IMR-90 (cell line): ENCODE measurements around the gene ZNF621. TPM values are rescaled to one million over a fixed set of nuclear protein-coding genes. Genes with fewer than 3 reads are reported as not detected.

Experiments used
- ATAC-seq: fragments of 200-7000 bp; cut with Tn5 transposase; 2 replicates; pipeline ENCODE4 v1.9.1; 2020; ENCODE audit warnings: low read depth, mild to moderate bottlenecking, moderate library complexity
- BruUV-seq: library from RNA; stranded (reverse); fragments of 400-500 nt; replicated peaks from 2 replicates; lab custom pipeline; 2021; lab: Mats Ljungman, UMichigan
- CTCF ChIA-PET: fragments of 300-600 bp; formaldehyde crosslinking; extraction: SDS; loops from one replicate; lab custom pipeline; 2021; ENCODE audit warnings: antibody characterized with exemption; lab: Yijun Ruan, JAX
- POLR2A ChIA-PET: fragments of 300-600 bp; sonication (Branson Sonifier 250); formaldehyde crosslinking; loops from one replicate; lab custom pipeline; 2022; ENCODE audit warnings: antibody characterized with exemption; ENCODE audit not compliant: unreplicated experiment; lab: Charles Lee
- DNase-seq: peaks from one replicate; pipeline ENCODE4 v3.0.0; 2013
- H2AFZ ChIP-seq: replicated peaks from 2 replicates; pipeline ENCODE3; 2013; ENCODE audit warnings: low read length, mild to moderate bottlenecking; ENCODE audit not compliant: poor library complexity
- H2AK5ac ChIP-seq: 2 replicates; pipeline ENCODE4 v1.6.1; 2013; ENCODE audit warnings: low read depth, low read length, inconsistent platforms
- H2AK9ac ChIP-seq: replicated peaks from 2 replicates; pipeline ENCODE3; 2013; ENCODE audit warnings: mild to moderate bottlenecking, low read depth, low read length, moderate library complexity; ENCODE audit not compliant: poor library complexity
- H2BK120ac ChIP-seq: 2 replicates; pipeline ENCODE4 v1.6.1; 2013; ENCODE audit warnings: low read depth, low read length, inconsistent platforms
- H2BK15ac ChIP-seq: 3 replicates; pipeline ENCODE4 v1.6.1; 2013; ENCODE audit warnings: low read depth, low read length, inconsistent platforms
- H2BK20ac ChIP-seq: 2 replicates; pipeline ENCODE4 v1.6.1; 2013; ENCODE audit warnings: low read depth, mild to moderate bottlenecking, inconsistent platforms, low read length, moderate library complexity
- H2BK5ac ChIP-seq: 2 replicates; pipeline ENCODE4 v1.6.1; 2013; ENCODE audit warnings: mild to moderate bottlenecking, low read depth, low read length, inconsistent platforms; ENCODE audit not compliant: poor library complexity, severe bottlenecking
- H3K14ac ChIP-seq: replicated peaks from 2 replicates; pipeline ENCODE4 v1.6.1; 2013; ENCODE audit warnings: low read depth, low read length, inconsistent platforms
- H3K18ac ChIP-seq: 2 replicates; pipeline ENCODE4 v1.6.1; 2013; ENCODE audit warnings: low read depth, low read length, control low read depth
- H3K23ac ChIP-seq: 2 replicates; pipeline ENCODE4 v1.6.1; 2013; ENCODE audit warnings: low read depth, low read length, inconsistent platforms
- H3K27ac ChIP-seq: 2 replicates; pipeline ENCODE4 v1.5.1; 2013; ENCODE audit warnings: mild to moderate bottlenecking, control low read depth, low read length; ENCODE audit not compliant: insufficient read depth
- H3K27me3 ChIP-seq: 2 replicates; pipeline ENCODE4 v1.6.1; 2013; ENCODE audit warnings: low read length; ENCODE audit not compliant: control insufficient read depth, insufficient read depth
- H3K36me3 ChIP-seq: 2 replicates; pipeline ENCODE4 v1.6.1; 2013; ENCODE audit warnings: low read length, mixed read lengths; ENCODE audit not compliant: control insufficient read depth, insufficient read depth
- H3K4ac ChIP-seq: 2 replicates; pipeline ENCODE4 v1.6.1; 2013; ENCODE audit warnings: low read depth, low read length, inconsistent platforms
- H3K4me1 ChIP-seq: 2 replicates; pipeline ENCODE4 v1.6.1; 2013; ENCODE audit warnings: low read length, mixed read lengths; ENCODE audit not compliant: control insufficient read depth, insufficient read depth
- H3K4me2 ChIP-seq: 2 replicates; pipeline ENCODE4 v1.6.1; 2013; ENCODE audit warnings: low read depth, mild to moderate bottlenecking, control low read depth, low read length, moderate library complexity
- H3K4me3 ChIP-seq: 2 replicates; pipeline ENCODE4 v1.5.1; 2013; ENCODE audit warnings: low read depth, mild to moderate bottlenecking, control low read depth, low read length, moderate library complexity; ENCODE audit not compliant: insufficient read depth
- H3K56ac ChIP-seq: 2 replicates; pipeline ENCODE4 v1.6.1; 2013; ENCODE audit warnings: low read length, inconsistent platforms; ENCODE audit not compliant: insufficient read depth; ENCODE audit errors: extremely low read depth
- H3K79me1 ChIP-seq, 2 experiments: 2 replicates each; pipeline ENCODE4 v1.6.1; 2013; ENCODE audit warnings: low read length in 2 of 2, inconsistent platforms in 1 of 2, low read depth in 1 of 2
- H3K9ac ChIP-seq: 2 replicates; pipeline ENCODE4 v1.6.1; 2013; ENCODE audit warnings: low read depth, low read length, control low read depth
- H3K9me1 ChIP-seq: 2 replicates; pipeline ENCODE4 v1.6.1; 2013; ENCODE audit warnings: low read length, inconsistent platforms; ENCODE audit not compliant: insufficient read depth
- H3K9me3 ChIP-seq: 2 replicates; pipeline ENCODE4 v1.6.1; 2013; ENCODE audit warnings: low read length; ENCODE audit not compliant: control insufficient read depth, insufficient read depth
- H4K20me1 ChIP-seq: 2 replicates; pipeline ENCODE4 v1.6.1; 2013; ENCODE audit warnings: low read length, inconsistent platforms; ENCODE audit not compliant: insufficient read depth
- H4K5ac ChIP-seq: 2 replicates; pipeline ENCODE4 v1.6.1; 2013; ENCODE audit warnings: mild to moderate bottlenecking, low read depth, low read length, control low read depth
- H4K8ac ChIP-seq, 2 experiments: 2 replicates each; pipeline ENCODE4 v1.6.1; 2013; ENCODE audit warnings: low read depth in 2 of 2, low read length in 2 of 2, control low read depth in 1 of 2, inconsistent platforms in 1 of 2
- H4K91ac ChIP-seq: 2 replicates; pipeline ENCODE4 v1.6.1; 2013; ENCODE audit warnings: low read depth, low read length, inconsistent platforms; ENCODE audit not compliant: insufficient read depth
- MAZ ChIP-seq: IDR thresholded peaks from 2 replicates; pipeline ENCODE4 v1.6.1; 2012; ENCODE audit warnings: low read depth, mild to moderate bottlenecking, low read length, improper control_type of control experiment, moderate library complexity, borderline replicate concordance
- WGBS, 2 experiments: methylation state at CpG; one replicate each; pipeline versions ENCODE4 v1.1.5 to v1.1.7; 2013; ENCODE audit warnings: missing lambda C conversion rate in 2 of 2; ENCODE audit not compliant: insufficient read length in 1 of 2; ENCODE audit errors: extremely low coverage in 2 of 2; 5-methylcytosine and 5-hydroxymethylcytosine counted together
- dilution Hi-C: fragments of 300-500 bp; cut with HindIII; formaldehyde crosslinking; loops from one replicate; pipeline ENCODE4 v1.14.3; 2018; ENCODE audit warnings: low sequenced_read_pairs; ENCODE audit not compliant: unreplicated experiment
- in situ Hi-C: fragments of 300-500 bp; cut with MboI; formaldehyde crosslinking; loops from 3 replicates; pipeline ENCODE4 v1.14.3; 2019; ENCODE audit warnings: low sequenced_read_pairs, inconsistent platforms, mixed read lengths
- intact Hi-C: fragments of 100-400 bp; cut with micrococcal nuclease; formaldehyde crosslinking; loops from 2 replicates; pipeline ENCODE4 v1.10.0; 2022
- polyA plus RNA-seq, 3 experiments: library from polyadenylated mRNA; depleted of rRNA; stranded (reverse); fragments of >200 nt; gene quantifications; 2 replicates each; pipeline ENCODE4 v1.2.3, GENCODE V29; 2012; ENCODE audit warnings: low replicate concordance in 1 of 3
- total RNA-seq: library from RNA; depleted of rRNA; stranded (reverse); fragments of >200 nt; gene quantifications from 2 replicates; pipeline ENCODE4 v1.2.3, GENCODE V29; 2012

The ZNF621 gene
- total and polyA plus RNA-seq, 2 of the 4 experiments (the other 2 are of a cell fraction), result 7.3 to 8.3 TPM

DNA sequence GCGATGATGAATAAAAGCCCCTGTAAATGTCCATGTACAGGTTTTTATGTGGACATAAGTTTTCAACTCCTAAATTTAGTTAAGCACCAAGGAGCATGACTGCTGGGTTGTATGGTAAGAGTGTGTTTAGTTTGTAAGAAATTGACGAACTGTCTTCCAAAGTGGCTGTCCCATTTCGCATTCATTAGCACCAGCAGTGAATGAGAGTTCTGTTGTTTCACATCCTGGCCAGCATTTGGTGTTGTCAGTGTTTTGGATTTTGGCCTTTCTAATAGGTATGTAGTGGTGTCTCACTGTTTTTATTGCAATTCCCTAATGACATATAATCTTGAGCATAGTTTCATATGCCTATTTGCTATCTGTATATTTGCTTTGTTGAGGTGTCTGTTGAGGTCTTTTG is 3.7 kb downstream of the ZNF621 start:
- Histone ChIP-seq H3K9ac (no peak overlapping the region), H3K23ac (no peak overlapping the region), H3K4ac (no peak overlapping the region), H4K8ac (no peak overlapping the region), H2AFZ (no peak overlapping the region), H3K79me1 (peaks cover 24 to 27% of the 10 kb centered on the region in 2 experiments), H3K4me1 (peaks cover 3% of the 10 kb centered on the region), H2BK5ac (no peak overlapping the region), H3K9me3 (peaks cover 15% of the 10 kb centered on the region), H3K27me3 (no peaks in the 10 kb centered on the region), H2AK9ac (no peak overlapping the region), H3K4me2 (no peak overlapping the region), H3K14ac (no peak overlapping the region), H4K20me1 (no peaks in the 10 kb centered on the region), H3K9me1 (no peaks in the 10 kb centered on the region; the same call in 1 of the 2 replicates), H2BK15ac (no peak overlapping the region), H3K36me3 (peaks cover 41% of the 10 kb centered on the region), H2BK20ac (no peak overlapping the region), H2BK120ac (no peak overlapping the region), H2AK5ac (no peak overlapping the region), H3K27ac (no peak overlapping the region), H3K56ac (no peak overlapping the region), H4K5ac (no peak overlapping the region), H4K91ac (no peak overlapping the region), H3K4me3 (no peak overlapping the region), H3K18ac (no peak overlapping the region)
- dilution Hi-C loops (no loop called here), in situ Hi-C loops (no loop called here), intact Hi-C loops (no loop called here)
- no CpG with 5 or more reads among the region's 3 CpGs for WGBS, 2 experiments
- ATAC-seq, result no peak
- no peak for DNase-seq
- CTCF ChIA-PET, result interaction anchor here (0.8 kb wide), 1 partner anchor 1283 kb away, joined by 3 read pairs; no protein-coding TSS in a partner anchor
- POLR2A ChIA-PET, result no interaction called here
- no TSS peak for BruUV-seq
- TF ChIP-seq MAZ, result no peak
